Activated T-cell treated with anti-CD3 and anti-CD28 coated beads, Interleukin-2, amount 50 U/mL, for 4 hours (primary cell): ENCODE results near the gene KCNQ1. TPM values are rescaled to one million over a fixed set of nuclear protein-coding genes. Genes with fewer than 3 reads are reported as not detected.
"Not testable (repeated sequence)": the region's sequence is repeated elsewhere in the genome, so short reads cannot be mapped to it uniquely, and the experiment has no call there.

Experiments used
- ATAC-seq, 2 donors: fragments of 200-7000 bp; cut with Tn5 transposase; one replicate each; pipeline ENCODE4 v1.10.0; 2021
- DNase-seq: peaks from one replicate; pipeline ENCODE4 v3.0.0-alpha.2; 2020
- H3K27me3 Mint-ChIP-seq: one replicate; pipeline ENCODE4 v1.8.0; 2021; ENCODE audit warnings: low read depth, mixed read lengths
- H3K36me3 Mint-ChIP-seq: one replicate; pipeline ENCODE4 v1.8.0; 2022; ENCODE audit warnings: mixed read lengths; ENCODE audit not compliant: insufficient read depth
- H3K4me1 Mint-ChIP-seq: one replicate; pipeline ENCODE4 v1.8.0; 2021; ENCODE audit warnings: low read depth, mixed read lengths
- H3K4me3 Mint-ChIP-seq: one replicate; pipeline ENCODE4 v1.8.0; 2021; ENCODE audit warnings: mild to moderate bottlenecking, moderate library complexity, mixed read lengths
- H3K9me3 Mint-ChIP-seq: one replicate; pipeline ENCODE4 v1.8.0; 2021; ENCODE audit warnings: mixed read lengths
- total RNA-seq, 3 donors: library from RNA; stranded (reverse); gene quantifications; one replicate each; pipeline ENCODE4 v1.2.1, GENCODE V29; 2021

Gene KCNQ1
- total RNA-seq, 3 donors from 2014 or later = 2.3 to 3.0 (median 2.8) TPM

- ATAC-seq = no peak
- H3K4me3 Mint-ChIP-seq = no peak overlapping the region
These were observed 27.8 kb downstream of the KCNQ1 start for GRCh38 chr11:2472428-2473186.

GRCh38 chr11:2473361-2474058, 28.7 kb downstream of the KCNQ1 start:
- no peak for DNase-seq
- ATAC-seq = no peak
- H3K4me3 Mint-ChIP-seq = no peak overlapping the region

More at GRCh38 chr11:2472428-2473186, 27.8 kb downstream of the KCNQ1 start:
- DNase-seq = no peak
- Mint-ChIP-seq H3K9me3 (no peaks in the 10 kb centered on the region), H3K27me3 (peaks cover 1% of the 10 kb centered on the region), H3K36me3 (peaks cover 9% of the 10 kb centered on the region), H3K4me1 (peaks cover 29% of the 10 kb centered on the region)

GRCh38 chr11:2474059-2474901, 29.5 kb downstream of the KCNQ1 start:
- ATAC-seq (no peak), DNase-seq (no peak)
- H3K36me3 Mint-ChIP-seq = peaks cover 16% of the 10 kb centered on the region
- H3K4me3 Mint-ChIP-seq = no peak overlapping the region
- peaks cover 6% of the 10 kb centered on the region for H3K9me3 Mint-ChIP-seq
- peaks cover 1% of the 10 kb centered on the region for H3K27me3 Mint-ChIP-seq
- H3K4me1 Mint-ChIP-seq = peaks cover 13% of the 10 kb centered on the region

More at GRCh38 chr11:2473361-2474058, 28.7 kb downstream of the KCNQ1 start:
- H3K4me1 Mint-ChIP-seq = peaks cover 20% of the 10 kb centered on the region
- H3K36me3 Mint-ChIP-seq = peaks cover 16% of the 10 kb centered on the region
- H3K27me3 Mint-ChIP-seq = peaks cover 1% of the 10 kb centered on the region
- H3K9me3 Mint-ChIP-seq = peaks cover 6% of the 10 kb centered on the region

GRCh38 chr11:2475136-2475918, 30.5 kb downstream of the KCNQ1 start:
- Mint-ChIP-seq H3K4me3 (no peak overlapping the region), H3K9me3 (peaks cover 13% of the 10 kb centered on the region), H3K36me3 (peaks cover 18% of the 10 kb centered on the region), H3K27me3 (peaks cover 1% of the 10 kb centered on the region), H3K4me1 (peaks cover 15% of the 10 kb centered on the region)
- no peak for DNase-seq
- no peak for ATAC-seq

- H3K27me3 Mint-ChIP-seq = no peaks in the 10 kb centered on the region
- H3K4me3 Mint-ChIP-seq = no peak overlapping the region
- H3K9me3 Mint-ChIP-seq = peaks cover 13% of the 10 kb centered on the region
- peaks cover 18% of the 10 kb centered on the region for H3K36me3 Mint-ChIP-seq
- DNase-seq = no peak
- ATAC-seq = no peak
- peaks cover 19% of the 10 kb centered on the region for H3K4me1 Mint-ChIP-seq
These were observed 32.4 kb downstream of the KCNQ1 start for GRCh38 chr11:2477254-2477653.

- peaks cover 19% of the 10 kb centered on the region for H3K4me1 Mint-ChIP-seq
- peaks cover 21% of the 10 kb centered on the region for H3K36me3 Mint-ChIP-seq
- no peak for DNase-seq
- ATAC-seq = no peak
- H3K4me3 Mint-ChIP-seq = no peak overlapping the region
- H3K27me3 Mint-ChIP-seq = no peaks in the 10 kb centered on the region
- peaks cover 13% of the 10 kb centered on the region for H3K9me3 Mint-ChIP-seq
These were observed 33.1 kb downstream of the KCNQ1 start for GRCh38 chr11:2477936-2478335.

GRCh38 chr11:2480067-2480873, 35.5 kb downstream of the KCNQ1 start:
- not testable (repeated sequence) for DNase-seq, H3K27me3 Mint-ChIP-seq
- ATAC-seq = peak; percentile 23 to 30
- Mint-ChIP-seq H3K4me1 (peaks cover 17% of the 10 kb centered on the region), H3K9me3 (peaks cover 14% of the 10 kb centered on the region), H3K36me3 (peaks cover 29% of the 10 kb centered on the region), H3K4me3 (peak overlapping the region; percentile 25)

GRCh38 chr11:2480874-2481220, 36.0 kb downstream of the KCNQ1 start:
- DNase-seq = no peak
- Mint-ChIP-seq H3K36me3 (peaks cover 34% of the 10 kb centered on the region), H3K9me3 (peaks cover 19% of the 10 kb centered on the region), H3K4me1 (peaks cover 15% of the 10 kb centered on the region), H3K27me3 (no peaks in the 10 kb centered on the region), H3K4me3 (peak overlapping the region; percentile 36)
- peak; percentile 79 to 86 for ATAC-seq

- Mint-ChIP-seq H3K27me3 (no peaks in the 10 kb centered on the region), H3K4me1 (peaks cover 15% of the 10 kb centered on the region), H3K9me3 (peaks cover 22% of the 10 kb centered on the region), H3K36me3 (peaks cover 36% of the 10 kb centered on the region), H3K4me3 (peak overlapping the region; percentile 36)
- ATAC-seq (peak; percentile 74 to 79), DNase-seq (no peak)
These were observed 36.4 kb downstream of the KCNQ1 start for GRCh38 chr11:2481253-2481652.

GRCh38 chr11:2482204-2482603, 37.4 kb downstream of the KCNQ1 start:
- Mint-ChIP-seq H3K36me3 (peaks cover 35% of the 10 kb centered on the region), H3K27me3 (no peaks in the 10 kb centered on the region), H3K4me1 (peaks cover 15% of the 10 kb centered on the region), H3K4me3 (no peak overlapping the region), H3K9me3 (peaks cover 29% of the 10 kb centered on the region)
- DNase-seq = no peak
- no peak for ATAC-seq

- ATAC-seq (no peak), DNase-seq (no peak)
- Mint-ChIP-seq H3K4me3 (no peak overlapping the region), H3K27me3 (no peaks in the 10 kb centered on the region), H3K4me1 (peaks cover 15% of the 10 kb centered on the region), H3K36me3 (peaks cover 36% of the 10 kb centered on the region), H3K9me3 (peaks cover 31% of the 10 kb centered on the region)
These were observed 37.9 kb downstream of the KCNQ1 start for GRCh38 chr11:2482745-2483144.

- ATAC-seq = no peak
- peaks cover 32% of the 10 kb centered on the region for H3K9me3 Mint-ChIP-seq
- peaks cover 31% of the 10 kb centered on the region for H3K36me3 Mint-ChIP-seq
- no peaks in the 10 kb centered on the region for H3K27me3 Mint-ChIP-seq
- H3K4me1 Mint-ChIP-seq = peaks cover 15% of the 10 kb centered on the region
- H3K4me3 Mint-ChIP-seq = no peak overlapping the region
- no peak for DNase-seq
These were observed 38.6 kb downstream of the KCNQ1 start for GRCh38 chr11:2483426-2483825.

GRCh38 chr11:2484576-2485125, 39.8 kb downstream of the KCNQ1 start:
- ATAC-seq (no peak), DNase-seq (no peak)
- Mint-ChIP-seq H3K9me3 (peaks cover 41% of the 10 kb centered on the region), H3K27me3 (no peaks in the 10 kb centered on the region), H3K36me3 (peaks cover 42% of the 10 kb centered on the region), H3K4me3 (no peak overlapping the region), H3K4me1 (peaks cover 15% of the 10 kb centered on the region)
